Activated CD8-positive, alpha-beta T cell treated with anti-CD3 and anti-CD28 coated beads for 36 hours (primary cell): ENCODE data around the gene SAP30L. TPM values are rescaled to one million over a fixed set of nuclear protein-coding genes. Genes with fewer than 3 reads are reported as not detected.

Experiments
- ATAC-seq: fragments of 200-7000 bp; cut with Tn5 transposase; one replicate; pipeline ENCODE4 v1.10.0; 2021; ENCODE audit warnings: mild to moderate bottlenecking, moderate library complexity
- CTCF ChIA-PET: fragments of 350-600 bp; sonication (Branson Sonifier 250); formaldehyde crosslinking; loops from one replicate; lab custom pipeline; 2021; ENCODE audit warnings: antibody characterized with exemption; lab: Charles Lee
- POLR2A ChIA-PET: fragments of 350-600 bp; sonication (Branson Sonifier 250); formaldehyde crosslinking; loops from one replicate; lab custom pipeline; 2021; ENCODE audit warnings: antibody characterized with exemption; lab: Charles Lee
- DNase-seq: peaks from one replicate; pipeline ENCODE4 v3.0.0-alpha.2; 2020
- H3K27ac Mint-ChIP-seq: one replicate; pipeline ENCODE4 v1.8.0; 2021; ENCODE audit warnings: mild to moderate bottlenecking, mixed read lengths
- H3K27me3 Mint-ChIP-seq: one replicate; pipeline ENCODE4 v1.8.0; 2021; ENCODE audit warnings: mixed read lengths
- H3K36me3 Mint-ChIP-seq: one replicate; pipeline ENCODE4 v1.8.0; 2021; ENCODE audit warnings: low read depth, mixed read lengths
- H3K4me1 Mint-ChIP-seq: one replicate; pipeline ENCODE4 v1.8.0; 2021; ENCODE audit warnings: low read depth, mixed read lengths
- H3K4me3 Mint-ChIP-seq: one replicate; pipeline ENCODE4 v1.8.0; 2021; ENCODE audit warnings: mild to moderate bottlenecking, moderate library complexity, mixed read lengths
- H3K9me3 Mint-ChIP-seq: one replicate; pipeline ENCODE4 v1.8.0; 2021; ENCODE audit warnings: mixed read lengths
- intact Hi-C: fragments of 100-400 bp; cut with micrococcal nuclease; formaldehyde crosslinking; loops from one replicate; pipeline ENCODE4 v1.10.0; 2022
- total RNA-seq, 2 experiments: library from RNA; stranded (reverse); gene quantifications; one replicate each; pipeline ENCODE4 v1.2.3, GENCODE V29; 2021
- TF ChIP-seq, protein P1 (sequence below): fragments of 200-600 bp; IDR thresholded peaks from one replicate; pipeline ENCODE4 v1.8.0; 2022; ENCODE audit warnings: antibody characterized with exemption, mild to moderate bottlenecking

The SAP30L gene
- total RNA-seq, 2 experiments from 2014 or later, result 24.6 to 31.7 TPM

DNA sequence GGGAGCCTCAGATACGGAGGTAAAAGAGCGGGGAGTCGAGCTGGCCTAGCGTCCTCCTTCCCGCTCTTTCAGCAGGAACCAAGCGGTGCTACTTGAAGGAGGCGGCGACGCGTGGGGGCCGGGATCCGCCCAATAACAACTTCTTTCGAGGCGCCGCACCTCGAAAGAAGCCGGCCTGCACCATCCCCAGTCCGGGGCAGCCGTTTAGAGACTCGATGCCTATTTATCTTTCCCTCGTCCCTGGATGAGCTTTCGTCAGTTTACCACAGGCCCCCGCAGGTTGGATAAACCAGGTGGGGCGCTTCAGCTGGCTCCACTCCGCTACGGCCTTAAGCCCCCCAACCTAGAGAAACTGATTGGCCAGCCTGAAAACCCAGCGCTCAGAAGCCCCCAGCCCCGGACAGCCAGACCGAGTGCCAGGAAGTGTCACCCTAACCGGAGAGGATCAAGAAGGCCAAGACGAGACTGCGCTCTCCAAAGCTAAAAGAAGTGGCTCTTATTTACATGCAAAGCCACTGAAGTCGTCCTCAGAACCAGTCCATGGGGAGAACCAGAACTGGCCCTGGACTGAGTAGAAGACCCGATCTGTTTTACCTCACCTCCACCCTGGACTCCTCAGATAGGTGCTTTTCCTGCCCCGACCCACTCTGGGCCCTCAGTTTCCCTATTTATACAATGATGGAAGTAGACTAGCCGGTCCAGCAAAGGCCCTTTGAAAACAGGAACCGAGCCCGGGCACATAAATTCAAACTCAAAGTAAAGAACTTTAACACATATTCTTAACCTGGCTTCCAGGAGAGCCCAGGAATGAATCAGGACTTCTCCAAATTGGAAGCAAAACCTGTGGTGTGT is 30.8 kb downstream of the SAP30L start:
- no peak overlapping the region for H3K27ac Mint-ChIP-seq
- no peaks in the 10 kb centered on the region for H3K9me3 Mint-ChIP-seq
- peaks cover 85% of the 10 kb centered on the region for H3K27me3 Mint-ChIP-seq
- POLR2A ChIA-PET, result interaction anchor here (0.8 to 1.4 kb wide), 2 partner anchors 10 to 11 kb away, joined by 3 to 4 read pairs; no protein-coding TSS in a partner anchor
- H3K4me1 Mint-ChIP-seq, result peaks cover 52% of the 10 kb centered on the region
- CTCF ChIA-PET, result interaction anchor here (1.2 to 1.6 kb wide), 2 partner anchors 8 to 10 kb away, joined by 5 to 6 read pairs; no protein-coding TSS in a partner anchor
- H3K4me3 Mint-ChIP-seq, result peak overlapping the region; percentile 34
- intact Hi-C loops, result no loop called here
- DNase-seq (no peak), ATAC-seq (no peak)
- TF ChIP-seq, protein P1, sequence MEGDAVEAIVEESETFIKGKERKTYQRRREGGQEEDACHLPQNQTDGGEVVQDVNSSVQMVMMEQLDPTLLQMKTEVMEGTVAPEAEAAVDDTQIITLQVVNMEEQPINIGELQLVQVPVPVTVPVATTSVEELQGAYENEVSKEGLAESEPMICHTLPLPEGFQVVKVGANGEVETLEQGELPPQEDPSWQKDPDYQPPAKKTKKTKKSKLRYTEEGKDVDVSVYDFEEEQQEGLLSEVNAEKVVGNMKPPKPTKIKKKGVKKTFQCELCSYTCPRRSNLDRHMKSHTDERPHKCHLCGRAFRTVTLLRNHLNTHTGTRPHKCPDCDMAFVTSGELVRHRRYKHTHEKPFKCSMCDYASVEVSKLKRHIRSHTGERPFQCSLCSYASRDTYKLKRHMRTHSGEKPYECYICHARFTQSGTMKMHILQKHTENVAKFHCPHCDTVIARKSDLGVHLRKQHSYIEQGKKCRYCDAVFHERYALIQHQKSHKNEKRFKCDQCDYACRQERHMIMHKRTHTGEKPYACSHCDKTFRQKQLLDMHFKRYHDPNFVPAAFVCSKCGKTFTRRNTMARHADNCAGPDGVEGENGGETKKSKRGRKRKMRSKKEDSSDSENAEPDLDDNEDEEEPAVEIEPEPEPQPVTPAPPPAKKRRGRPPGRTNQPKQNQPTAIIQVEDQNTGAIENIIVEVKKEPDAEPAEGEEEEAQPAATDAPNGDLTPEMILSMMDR, result no peak
- no peaks in the 10 kb centered on the region for H3K36me3 Mint-ChIP-seq

DNA sequence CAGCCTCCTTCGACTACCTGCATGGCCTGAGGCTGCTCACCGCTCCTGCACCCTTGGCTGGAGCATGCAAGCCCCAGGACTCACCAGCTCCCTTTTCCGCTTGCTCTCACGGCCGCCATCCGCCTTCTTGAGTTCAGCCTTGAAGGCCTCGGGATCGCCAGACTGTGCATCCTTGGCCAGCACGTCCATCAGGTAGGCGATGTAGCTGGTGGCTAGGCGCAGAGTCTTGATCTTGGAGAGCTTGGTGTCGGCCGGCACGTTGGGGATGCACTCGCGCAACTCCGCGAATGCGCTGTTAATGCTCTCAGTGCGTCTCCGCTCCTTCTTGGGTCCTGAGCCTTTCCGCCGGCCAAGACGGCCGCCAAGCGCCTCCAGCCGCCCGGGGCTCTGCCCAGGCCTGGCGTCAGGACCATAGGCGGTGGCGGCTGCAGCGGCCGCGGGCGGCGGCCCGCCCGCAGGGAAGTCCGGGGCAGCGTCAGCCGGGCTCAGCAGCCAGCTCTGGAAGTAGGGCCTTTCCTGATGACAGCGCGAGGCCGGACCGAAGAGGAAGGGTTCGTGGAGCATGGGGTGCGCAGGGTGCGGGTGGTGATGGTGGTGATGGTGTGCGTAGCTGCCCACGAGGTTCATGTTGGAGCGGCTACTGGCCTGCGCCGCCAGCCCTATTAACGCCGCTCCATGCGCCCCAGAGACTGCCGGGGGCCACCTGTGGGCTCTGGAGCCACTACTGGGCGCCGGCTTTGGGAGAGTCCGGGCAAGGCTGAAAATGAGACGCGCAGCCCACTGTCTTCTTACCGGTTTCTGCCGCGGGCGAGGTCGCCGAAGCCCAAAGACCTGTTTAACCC is 31.8 kb downstream of the SAP30L start:
- POLR2A ChIA-PET, result interaction anchor here (0.8 kb wide), 1 partner anchor 9 kb away, joined by 3 read pairs; no protein-coding TSS in a partner anchor
- CTCF ChIA-PET, result interaction anchor here (1.2 to 1.8 kb wide), 3 partner anchors 9 to 11 kb away, joined by 4 to 6 read pairs (median 5); no protein-coding TSS in a partner anchor
- TF ChIP-seq, protein P1, result no peak
- peak overlapping the region; percentile 1 for H3K4me3 Mint-ChIP-seq
- DNase-seq (no peak), ATAC-seq (no peak)
- peaks cover 52% of the 10 kb centered on the region for H3K4me1 Mint-ChIP-seq
- no peaks in the 10 kb centered on the region for H3K9me3 Mint-ChIP-seq
- H3K27ac Mint-ChIP-seq, result no peak overlapping the region
- peaks cover 88% of the 10 kb centered on the region for H3K27me3 Mint-ChIP-seq
- intact Hi-C loops, result no loop called here
- H3K36me3 Mint-ChIP-seq, result no peaks in the 10 kb centered on the region

DNA sequence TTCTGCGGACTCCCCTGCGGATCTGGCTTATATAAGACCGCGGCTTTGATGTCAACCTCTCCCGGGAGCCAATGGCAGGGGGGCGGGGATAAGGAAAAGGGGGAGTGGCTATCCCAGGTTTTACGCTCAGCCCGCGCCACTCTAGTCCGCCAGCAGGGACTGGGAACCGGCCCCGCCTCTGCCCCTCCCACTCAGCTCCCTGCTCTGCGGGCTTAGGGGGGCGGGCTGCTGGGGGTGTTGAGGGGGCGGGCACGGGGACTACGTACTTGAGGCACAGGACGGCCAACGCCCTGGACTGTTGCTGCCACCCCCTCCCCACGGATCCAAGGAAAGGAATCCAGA is 32.4 kb downstream of the SAP30L start, which contains the start of gene HAND1:
Gene HAND1, minus strand, starts transcription at position 4 of the 342 bp plus-strand sequence. CDS start 219 bp downstream, outside the sequence.
- H3K9me3 Mint-ChIP-seq, result no peaks in the 10 kb centered on the region
- DNase-seq (no peak), ATAC-seq (no peak)
- peaks cover 48% of the 10 kb centered on the region for H3K4me1 Mint-ChIP-seq
- no peak within 1 kb of the TSS for H3K27ac Mint-ChIP-seq
- H3K36me3 Mint-ChIP-seq, result no peaks in the 10 kb centered on the region
- peak within 1 kb of the TSS; percentile 1 for H3K4me3 Mint-ChIP-seq
- H3K27me3 Mint-ChIP-seq, result peaks cover 88% of the 10 kb centered on the region
- TF ChIP-seq, protein P1, result no peak
- POLR2A ChIA-PET, result no interaction called here
- CTCF ChIA-PET, result interaction anchor here (1.8 kb wide), 1 partner anchor 10 kb away, joined by 4 read pairs; no protein-coding TSS in a partner anchor
- intact Hi-C loops, result no loop called here

DNA sequence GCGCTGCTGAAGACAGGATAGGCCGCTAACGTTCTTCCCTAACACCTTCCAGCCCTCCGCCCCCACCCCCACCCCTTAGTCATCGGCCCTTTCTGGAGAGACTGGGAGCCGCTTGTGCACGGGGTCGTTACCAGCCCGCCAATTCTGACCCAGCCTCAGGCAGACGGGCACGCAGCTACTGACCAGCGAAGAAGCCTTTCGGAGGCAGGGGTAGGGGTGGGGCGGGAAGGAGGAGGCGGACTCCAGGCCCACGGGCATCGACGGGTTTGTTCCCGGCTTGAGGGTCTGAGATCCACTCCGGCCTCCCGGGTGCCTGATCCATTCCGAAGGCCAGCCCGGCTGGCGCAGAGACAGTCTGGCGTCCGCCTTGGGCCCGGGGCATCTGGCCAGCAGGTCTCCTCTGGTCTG is 33.0 kb downstream of the SAP30L start:
- Mint-ChIP-seq H3K9me3 (no peaks in the 10 kb centered on the region), H3K36me3 (no peaks in the 10 kb centered on the region), H3K27ac (no peak overlapping the region), H3K27me3 (peaks cover 89% of the 10 kb centered on the region), H3K4me1 (peaks cover 45% of the 10 kb centered on the region), H3K4me3 (no peak overlapping the region)
- intact Hi-C loops, result no loop called here
- ATAC-seq, result no peak
- TF ChIP-seq, protein P1, result no peak
- POLR2A ChIA-PET, result interaction anchor here (1.3 kb wide), 1 partner anchor 46 kb away, joined by 3 read pairs; no protein-coding TSS in a partner anchor
- no peak for DNase-seq
- CTCF ChIA-PET, result interaction anchor here (1.8 kb wide), 1 partner anchor 10 kb away, joined by 4 read pairs; no protein-coding TSS in a partner anchor
